Neural cell (in vitro differentiated cells): ENCODE results near the gene F12.

Experiments
- EP300 ChIP-seq: fragments of 450-650 bp; conservative IDR thresholded peaks from 2 replicates; pipeline ENCODE4 v1.6.1; 2014; ENCODE audit warnings: antibody characterized with exemption, mild to moderate bottlenecking, moderate library complexity; ENCODE audit not compliant: poor library complexity, severe bottlenecking
- EZH2 ChIP-seq: fragments of 200-600, 300-800 bp; shearing (Covaris generic), sonication (generic); IDR thresholded peaks from 2 replicates; pipeline ENCODE4 v1.6.1; 2014; ENCODE audit warnings: antibody characterized with exemption, low read length, borderline replicate concordance, mild to moderate bottlenecking; ENCODE audit not compliant: insufficient read depth, poor library complexity, severe bottlenecking
- POLR2AphosphoS5 ChIP-seq: IDR thresholded peaks from 2 replicates; pipeline ENCODE4 v1.6.1; 2012
- RAD21 ChIP-seq: fragments of 450-650 bp; conservative IDR thresholded peaks from 2 replicates; pipeline ENCODE4 v1.6.1; 2014; ENCODE audit warnings: antibody characterized with exemption, mild to moderate bottlenecking, moderate library complexity
- SMC3 ChIP-seq: fragments of 450-650 bp; conservative IDR thresholded peaks from 2 replicates; pipeline ENCODE4 v1.6.1; 2014; ENCODE audit warnings: antibody characterized with exemption, mild to moderate bottlenecking, moderate library complexity; ENCODE audit not compliant: poor library complexity
- TAF1 ChIP-seq: IDR thresholded peaks from 2 replicates; pipeline ENCODE4 v1.6.1; 2012; ENCODE audit warnings: low read depth
- TF ChIP-seq, protein P1 (sequence below): fragments of 450-650 bp; IDR thresholded peaks from 2 replicates; pipeline ENCODE4 v1.5.1; 2014; ENCODE audit warnings: antibody characterized with exemption, mild to moderate bottlenecking, moderate library complexity; ENCODE audit not compliant: poor library complexity, severe bottlenecking
- TF ChIP-seq, protein P2 (sequence below): IDR thresholded peaks from 2 replicates; pipeline ENCODE4 v1.6.1; 2012; ENCODE audit warnings: borderline replicate concordance

DNA sequence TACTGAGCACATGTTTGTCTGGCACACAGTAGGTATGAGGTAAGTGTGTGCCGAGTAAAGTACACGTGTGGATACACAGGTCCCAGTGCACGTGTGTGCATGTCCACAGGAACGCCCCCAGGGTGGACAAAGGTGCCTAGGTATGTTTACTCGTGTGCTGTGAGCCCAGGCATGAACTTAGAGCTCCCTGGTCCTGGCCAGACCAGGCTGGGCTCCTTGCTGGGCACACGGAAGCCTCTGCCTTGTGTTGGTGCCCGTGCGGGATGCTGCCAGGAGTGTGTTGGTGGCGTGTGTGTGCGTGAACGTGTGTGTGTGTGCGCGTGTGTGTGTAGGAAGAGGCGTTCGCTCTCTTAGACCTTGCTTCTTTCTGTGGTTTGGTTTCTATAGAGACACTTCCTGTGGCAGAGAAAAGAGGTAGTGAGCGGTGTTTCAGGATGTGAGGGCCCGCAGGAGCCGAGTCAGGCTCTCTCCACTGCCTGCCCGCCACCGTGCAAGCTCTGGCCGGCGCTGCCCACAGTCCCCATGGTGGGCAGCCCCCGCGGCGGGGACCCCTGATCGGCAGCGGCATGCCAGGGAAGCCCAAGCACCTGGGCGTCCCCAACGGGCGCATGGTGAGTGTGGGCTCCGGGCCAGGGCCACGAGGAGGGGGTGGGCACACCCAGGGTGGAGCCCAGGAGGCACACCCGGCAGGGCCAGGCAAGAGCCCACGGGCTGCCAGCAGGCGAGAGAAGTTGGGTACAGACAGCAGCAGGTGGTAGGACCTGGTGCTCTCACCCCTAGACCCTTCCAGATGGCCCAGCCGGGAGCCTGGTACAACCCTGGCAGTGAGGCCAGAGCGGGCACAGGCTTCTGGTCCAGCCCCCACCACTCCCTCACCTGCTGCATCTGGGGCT, 51.7 kb downstream of the F12 start, which contains the start of gene RGS14:
- TF ChIP-seq, protein P1, sequence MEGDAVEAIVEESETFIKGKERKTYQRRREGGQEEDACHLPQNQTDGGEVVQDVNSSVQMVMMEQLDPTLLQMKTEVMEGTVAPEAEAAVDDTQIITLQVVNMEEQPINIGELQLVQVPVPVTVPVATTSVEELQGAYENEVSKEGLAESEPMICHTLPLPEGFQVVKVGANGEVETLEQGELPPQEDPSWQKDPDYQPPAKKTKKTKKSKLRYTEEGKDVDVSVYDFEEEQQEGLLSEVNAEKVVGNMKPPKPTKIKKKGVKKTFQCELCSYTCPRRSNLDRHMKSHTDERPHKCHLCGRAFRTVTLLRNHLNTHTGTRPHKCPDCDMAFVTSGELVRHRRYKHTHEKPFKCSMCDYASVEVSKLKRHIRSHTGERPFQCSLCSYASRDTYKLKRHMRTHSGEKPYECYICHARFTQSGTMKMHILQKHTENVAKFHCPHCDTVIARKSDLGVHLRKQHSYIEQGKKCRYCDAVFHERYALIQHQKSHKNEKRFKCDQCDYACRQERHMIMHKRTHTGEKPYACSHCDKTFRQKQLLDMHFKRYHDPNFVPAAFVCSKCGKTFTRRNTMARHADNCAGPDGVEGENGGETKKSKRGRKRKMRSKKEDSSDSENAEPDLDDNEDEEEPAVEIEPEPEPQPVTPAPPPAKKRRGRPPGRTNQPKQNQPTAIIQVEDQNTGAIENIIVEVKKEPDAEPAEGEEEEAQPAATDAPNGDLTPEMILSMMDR = no peak
- TF ChIP-seq, protein P2, sequence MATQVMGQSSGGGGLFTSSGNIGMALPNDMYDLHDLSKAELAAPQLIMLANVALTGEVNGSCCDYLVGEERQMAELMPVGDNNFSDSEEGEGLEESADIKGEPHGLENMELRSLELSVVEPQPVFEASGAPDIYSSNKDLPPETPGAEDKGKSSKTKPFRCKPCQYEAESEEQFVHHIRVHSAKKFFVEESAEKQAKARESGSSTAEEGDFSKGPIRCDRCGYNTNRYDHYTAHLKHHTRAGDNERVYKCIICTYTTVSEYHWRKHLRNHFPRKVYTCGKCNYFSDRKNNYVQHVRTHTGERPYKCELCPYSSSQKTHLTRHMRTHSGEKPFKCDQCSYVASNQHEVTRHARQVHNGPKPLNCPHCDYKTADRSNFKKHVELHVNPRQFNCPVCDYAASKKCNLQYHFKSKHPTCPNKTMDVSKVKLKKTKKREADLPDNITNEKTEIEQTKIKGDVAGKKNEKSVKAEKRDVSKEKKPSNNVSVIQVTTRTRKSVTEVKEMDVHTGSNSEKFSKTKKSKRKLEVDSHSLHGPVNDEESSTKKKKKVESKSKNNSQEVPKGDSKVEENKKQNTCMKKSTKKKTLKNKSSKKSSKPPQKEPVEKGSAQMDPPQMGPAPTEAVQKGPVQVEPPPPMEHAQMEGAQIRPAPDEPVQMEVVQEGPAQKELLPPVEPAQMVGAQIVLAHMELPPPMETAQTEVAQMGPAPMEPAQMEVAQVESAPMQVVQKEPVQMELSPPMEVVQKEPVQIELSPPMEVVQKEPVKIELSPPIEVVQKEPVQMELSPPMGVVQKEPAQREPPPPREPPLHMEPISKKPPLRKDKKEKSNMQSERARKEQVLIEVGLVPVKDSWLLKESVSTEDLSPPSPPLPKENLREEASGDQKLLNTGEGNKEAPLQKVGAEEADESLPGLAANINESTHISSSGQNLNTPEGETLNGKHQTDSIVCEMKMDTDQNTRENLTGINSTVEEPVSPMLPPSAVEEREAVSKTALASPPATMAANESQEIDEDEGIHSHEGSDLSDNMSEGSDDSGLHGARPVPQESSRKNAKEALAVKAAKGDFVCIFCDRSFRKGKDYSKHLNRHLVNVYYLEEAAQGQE = no peak
- no peak for TF ChIP-seq EZH2
- TF ChIP-seq SMC3 = no peak
- no peak for TF ChIP-seq EP300
- TF ChIP-seq TAF1 = no peak
- no peak for TF ChIP-seq RAD21
- TF ChIP-seq POLR2AphosphoS5 = no peak
